ENCODE measurements around the gene SNX30. TPM values are rescaled to one million over a fixed set of nuclear protein-coding genes. Genes with fewer than 3 reads are reported as not detected.
A peak's percentile ranks its signal among the peaks of the same experiment; 100 is the strongest.
"Not testable (repeated sequence)": the region's sequence is repeated elsewhere in the genome, so short reads cannot be mapped to it uniquely, and the experiment has no call there.

The SNX30 gene
- 1.9 and 2.1 TPM in 2 replicates for total RNA-seq

DNA sequence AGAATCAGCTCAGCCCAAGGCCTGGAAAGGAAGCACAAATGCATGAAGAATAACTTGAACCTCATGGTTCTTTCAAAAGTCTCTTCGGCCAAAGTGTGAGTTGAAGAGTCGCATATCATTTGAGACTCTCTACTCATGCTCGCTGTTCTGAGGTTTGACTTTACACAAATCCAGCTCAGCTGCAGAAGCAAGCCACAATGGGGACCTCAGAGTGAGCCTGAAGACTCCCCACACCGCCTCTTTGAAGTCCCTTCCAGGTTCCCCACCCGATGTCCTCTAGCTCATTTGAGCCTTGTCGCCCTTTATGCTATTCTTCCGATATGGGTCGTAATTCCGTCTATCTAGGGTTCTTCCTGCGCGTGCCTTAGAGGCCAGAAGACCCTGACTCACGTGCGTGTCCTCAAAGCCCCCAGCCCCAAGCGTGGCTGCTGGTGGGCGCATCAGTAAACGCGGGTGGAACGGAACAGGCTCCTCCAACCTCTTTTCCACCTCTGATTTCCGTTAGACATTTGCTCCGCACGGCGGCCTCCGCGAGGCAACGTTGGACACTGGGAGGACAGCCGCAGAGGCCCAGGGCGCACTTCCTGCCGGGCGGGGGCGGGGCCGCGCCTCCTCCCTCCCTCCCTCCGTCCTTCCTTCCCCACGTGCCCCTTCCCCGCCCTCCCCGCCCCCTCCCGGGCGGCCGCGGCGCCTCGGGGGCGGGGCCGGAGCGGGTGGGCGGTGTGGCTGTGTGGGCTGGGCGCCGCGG lies at the start of gene SNX30:
SNX30 (plus strand) TSS at position 745 of the 748 bp plus-strand sequence. CDS start 242 bp downstream, outside the sequence.
- Mint-ChIP-seq H3K36me3 (ENCODE audit: low read depth) (peaks cover 10% of the 10 kb centered on the region), H3K4me3 (peak within 1 kb of the TSS; percentile 86), H3K4me1 (ENCODE audit: low read depth) (peaks cover 66% of the 10 kb centered on the region)

DNA sequence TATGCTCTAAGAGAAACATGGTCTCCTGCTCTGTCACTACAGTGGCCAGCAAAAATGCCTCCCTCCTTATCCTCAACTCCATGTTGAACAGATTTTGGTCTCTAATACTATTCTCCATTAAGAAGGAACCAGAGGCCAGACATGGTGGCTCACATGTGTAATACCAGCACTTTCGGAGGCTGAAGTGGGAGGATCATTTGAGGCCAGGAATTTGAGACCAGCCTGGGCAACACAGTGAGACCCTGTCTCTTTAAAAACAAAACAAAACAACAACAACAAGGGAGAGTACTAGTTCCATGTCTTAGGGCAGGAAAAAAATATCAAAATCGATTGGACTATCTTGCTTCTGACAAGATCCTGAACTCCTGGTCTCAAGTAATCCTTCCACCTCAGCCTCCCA lies 47.3 kb upstream of the SNX30 start:
- intact Hi-C loops (cut with micrococcal nuclease): no loop called here
- no peaks in the 10 kb centered on the region for H3K9me3 Mint-ChIP-seq
- no peak overlapping the region for H3K4me3 Mint-ChIP-seq
- H3K36me3 Mint-ChIP-seq (ENCODE audit: low read depth): peaks cover 22% of the 10 kb centered on the region
- H3K4me1 Mint-ChIP-seq (ENCODE audit: low read depth): peaks cover 24% of the 10 kb centered on the region
- no peaks in the 10 kb centered on the region for H3K27me3 Mint-ChIP-seq (ENCODE audit: insufficient read depth)
- no peak for DNase-seq (ENCODE audit: low spot score)
- no peak overlapping the region for H3K27ac Mint-ChIP-seq

More for the DNA sequence above, at the start of gene SNX30:
- H3K27me3 Mint-ChIP-seq (ENCODE audit: insufficient read depth): peaks cover 5% of the 10 kb centered on the region
- intact Hi-C loops (cut with micrococcal nuclease): loop anchor here (1.0 to 5.0 kb wide), 8 partner anchors 32 to 833 kb away; partner anchors contain the start of genes INIP and KIAA1958
- no peaks in the 10 kb centered on the region for H3K9me3 Mint-ChIP-seq
- H3K27ac Mint-ChIP-seq: peak within 1 kb of the TSS; percentile 88
- DNase-seq (ENCODE audit: low spot score): peak; percentile 78

DNA sequence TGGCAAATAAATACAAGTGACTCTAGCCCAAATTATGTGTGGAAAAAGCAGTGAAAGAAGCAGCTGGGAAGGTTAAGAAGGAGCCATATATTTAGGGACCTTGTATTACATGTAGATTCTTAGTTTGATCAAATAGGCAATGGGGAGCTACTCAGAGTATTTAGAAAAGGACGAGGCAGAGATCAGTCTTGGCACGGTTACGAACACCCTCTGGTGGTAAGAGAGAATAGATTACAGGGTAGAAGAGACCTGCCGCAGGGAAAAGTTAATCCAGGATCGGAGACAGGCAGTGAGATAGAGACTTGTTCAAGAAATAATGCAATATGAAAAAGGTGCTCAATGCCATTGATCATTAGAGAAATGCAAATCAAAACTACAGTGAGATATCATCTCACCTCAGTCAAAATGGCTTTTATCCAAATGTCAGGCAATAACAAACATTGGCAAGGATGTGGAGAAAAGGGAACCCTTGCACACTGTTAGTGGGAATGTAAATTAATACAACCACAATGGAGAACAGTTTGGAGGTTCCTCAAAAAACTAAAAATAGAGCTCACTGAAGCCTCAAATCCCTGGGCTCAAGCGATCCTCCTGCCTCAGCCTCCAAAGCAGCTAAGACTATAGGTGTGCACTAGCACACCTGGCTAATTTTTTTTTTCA lies 44.7 kb upstream of the SNX30 start:
- H3K27me3 Mint-ChIP-seq (ENCODE audit: insufficient read depth): no peaks in the 10 kb centered on the region
- intact Hi-C loops (cut with micrococcal nuclease): no loop called here
- peak overlapping the region; percentile 5 for H3K27ac Mint-ChIP-seq
- peaks cover 18% of the 10 kb centered on the region for H3K36me3 Mint-ChIP-seq (ENCODE audit: low read depth)
- H3K9me3 Mint-ChIP-seq: no peaks in the 10 kb centered on the region
- no peak overlapping the region for H3K4me3 Mint-ChIP-seq
- H3K4me1 Mint-ChIP-seq (ENCODE audit: low read depth): peaks cover 12% of the 10 kb centered on the region
- no peak for DNase-seq (ENCODE audit: low spot score)

GRCh38 chr9:112711050-112711689 lies 39.4 kb upstream of the SNX30 start:
- no peak for DNase-seq (ENCODE audit: low spot score)
- intact Hi-C loops (cut with micrococcal nuclease): loop anchor here (10.0 kb wide), 1 partner anchor 514 kb away; the partner anchor contains the start of genes FKBP15 and SLC31A1
- no peaks in the 10 kb centered on the region for H3K27me3 Mint-ChIP-seq (ENCODE audit: insufficient read depth)
- H3K27ac Mint-ChIP-seq: no peak overlapping the region
- peaks cover 22% of the 10 kb centered on the region for H3K36me3 Mint-ChIP-seq (ENCODE audit: low read depth)
- no peak overlapping the region for H3K4me3 Mint-ChIP-seq
- peaks cover 30% of the 10 kb centered on the region for H3K4me1 Mint-ChIP-seq (ENCODE audit: low read depth)
- H3K9me3 Mint-ChIP-seq: no peaks in the 10 kb centered on the region

DNA sequence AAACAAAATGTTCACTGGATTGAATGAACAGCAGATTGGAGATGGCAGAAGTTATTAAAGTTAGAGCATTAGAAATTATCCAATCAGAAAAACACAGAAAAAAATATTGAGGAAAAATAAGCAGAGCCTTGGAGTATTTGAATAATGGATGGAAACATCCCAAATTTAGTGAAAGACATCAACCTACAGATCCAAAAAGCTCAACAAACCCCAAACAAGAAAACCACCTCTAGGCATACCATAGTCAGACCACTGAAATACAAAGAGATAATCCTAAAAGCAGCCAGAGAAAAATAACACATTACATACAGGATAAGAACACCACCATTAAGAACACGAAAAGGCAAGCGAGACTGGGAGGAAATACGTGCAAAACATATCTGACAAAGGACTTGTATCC lies 37.9 kb upstream of the SNX30 start:
- no peaks in the 10 kb centered on the region for H3K9me3 Mint-ChIP-seq
- DNase-seq (ENCODE audit: low spot score): no peak
- no peak overlapping the region for H3K27ac Mint-ChIP-seq
- intact Hi-C loops (cut with micrococcal nuclease): loop anchor here (10.0 kb wide), 1 partner anchor 512 kb away; the partner anchor contains the start of genes FKBP15 and SLC31A1
- peaks cover 37% of the 10 kb centered on the region for H3K4me1 Mint-ChIP-seq (ENCODE audit: low read depth)
- H3K4me3 Mint-ChIP-seq: no peak overlapping the region
- no peaks in the 10 kb centered on the region for H3K27me3 Mint-ChIP-seq (ENCODE audit: insufficient read depth)
- H3K36me3 Mint-ChIP-seq (ENCODE audit: low read depth): peaks cover 20% of the 10 kb centered on the region

- Mint-ChIP-seq H3K36me3 (ENCODE audit: low read depth) (peaks cover 3% of the 10 kb centered on the region), H3K4me1 (ENCODE audit: low read depth) (peaks cover 35% of the 10 kb centered on the region), H3K9me3 (no peaks in the 10 kb centered on the region), H3K27ac (peak within 1 kb of the TSS; percentile 100), H3K27me3 (ENCODE audit: insufficient read depth) (no peaks in the 10 kb centered on the region), H3K4me3 (peak within 1 kb of the TSS; percentile 99)
- peak; percentile 98 for DNase-seq (ENCODE audit: low spot score)
- intact Hi-C loops (cut with micrococcal nuclease): loop anchor here (1.0 to 10.0 kb wide), 15 partner anchors 10 to 1233 kb away; partner anchors contain the start of genes ALAD, ECPAS, FKBP15 and PTBP3
Measured at GRCh38 chr9:112717661-112718331, 32.8 kb upstream of the SNX30 start, which contains the start of gene INIP. Gene INIP (minus strand): TSS chr9:112718117. CDS start chr9:112716485, 1,632 bp downstream.

- Mint-ChIP-seq H3K27ac (no peak overlapping the region), H3K9me3 (no peaks in the 10 kb centered on the region), H3K36me3 (ENCODE audit: low read depth) (no peaks in the 10 kb centered on the region), H3K27me3 (ENCODE audit: insufficient read depth) (no peaks in the 10 kb centered on the region), H3K4me1 (ENCODE audit: low read depth) (peaks cover 26% of the 10 kb centered on the region), H3K4me3 (no peak overlapping the region)
- intact Hi-C loops (cut with micrococcal nuclease): loop anchor here (2.0 to 10.0 kb wide), 8 partner anchors 172 to 1234 kb away; partner anchors contain the start of genes ALAD, ECPAS, FKBP15 and SLC31A1
- no peak for DNase-seq (ENCODE audit: low spot score)
Measured at GRCh38 chr9:112719241-112719691, 31.3 kb upstream of the SNX30 start.

- intact Hi-C loops (cut with micrococcal nuclease): loop anchor here (2.0 to 10.0 kb wide), 8 partner anchors 172 to 1235 kb away; partner anchors contain the start of genes ALAD, ECPAS, FKBP15 and SLC31A1
- no peak for DNase-seq (ENCODE audit: low spot score)
- H3K27ac Mint-ChIP-seq: no peak overlapping the region
Measured at GRCh38 chr9:112719696-112720095, 30.9 kb upstream of the SNX30 start.

GRCh38 chr9:112720113-112720780 lies 30.3 kb upstream of the SNX30 start:
- Mint-ChIP-seq H3K4me1 (ENCODE audit: low read depth) (peaks cover 25% of the 10 kb centered on the region), H3K27ac (no peak overlapping the region)
- intact Hi-C loops (cut with micrococcal nuclease): no loop called here

More at GRCh38 chr9:112719696-112720095, 30.9 kb upstream of the SNX30 start:
- Mint-ChIP-seq H3K4me3 (no peak overlapping the region), H3K9me3 (no peaks in the 10 kb centered on the region), H3K36me3 (ENCODE audit: low read depth) (no peaks in the 10 kb centered on the region), H3K4me1 (ENCODE audit: low read depth) (peaks cover 25% of the 10 kb centered on the region), H3K27me3 (ENCODE audit: insufficient read depth) (no peaks in the 10 kb centered on the region)

DNA sequence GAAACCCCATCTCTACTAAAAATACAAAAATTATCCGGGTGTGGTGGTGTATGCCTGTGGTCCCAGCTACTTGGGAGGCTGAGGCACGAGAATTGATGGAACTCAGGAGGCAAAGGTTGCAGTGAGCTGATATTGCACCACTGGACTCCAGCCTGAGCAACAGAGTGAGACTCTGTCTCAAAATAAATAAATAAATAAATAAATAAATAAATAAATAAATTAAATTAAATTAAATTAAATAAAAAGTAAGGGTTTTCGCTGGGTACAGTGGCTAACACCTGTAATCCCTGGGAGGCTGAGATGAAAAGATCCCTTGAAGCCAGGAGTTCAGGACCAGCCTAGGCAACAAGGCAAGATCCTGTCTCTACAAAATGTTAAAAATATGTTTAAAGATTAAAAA lies 27.8 kb upstream of the SNX30 start:
- H3K27ac Mint-ChIP-seq; DNase-seq (ENCODE audit: low spot score); intact Hi-C loops (cut with micrococcal nuclease); H3K9me3 Mint-ChIP-seq; H3K36me3 Mint-ChIP-seq (ENCODE audit: low read depth); H3K27me3 Mint-ChIP-seq (ENCODE audit: insufficient read depth); H3K4me3 Mint-ChIP-seq: not testable (repeated sequence)
- peaks cover 11% of the 10 kb centered on the region for H3K4me1 Mint-ChIP-seq (ENCODE audit: low read depth)

More at GRCh38 chr9:112720113-112720780, 30.3 kb upstream of the SNX30 start:
- no peak for DNase-seq (ENCODE audit: low spot score)
- Mint-ChIP-seq H3K36me3 (ENCODE audit: low read depth) (no peaks in the 10 kb centered on the region), H3K27me3 (ENCODE audit: insufficient read depth) (no peaks in the 10 kb centered on the region), H3K9me3 (no peaks in the 10 kb centered on the region), H3K4me3 (no peak overlapping the region)

- no peak overlapping the region for H3K4me3 Mint-ChIP-seq
- no peak overlapping the region for H3K27ac Mint-ChIP-seq
- H3K36me3 Mint-ChIP-seq (ENCODE audit: low read depth): no peaks in the 10 kb centered on the region
- DNase-seq (ENCODE audit: low spot score): no peak
- H3K4me1 Mint-ChIP-seq (ENCODE audit: low read depth): no peaks in the 10 kb centered on the region
- H3K9me3 Mint-ChIP-seq: no peaks in the 10 kb centered on the region
- H3K27me3 Mint-ChIP-seq (ENCODE audit: insufficient read depth): no peaks in the 10 kb centered on the region
- intact Hi-C loops (cut with micrococcal nuclease): no loop called here
Measured at GRCh38 chr9:112725961-112726360, 24.6 kb upstream of the SNX30 start.

All from activated T-helper 1 cell treated with anti-CD3 and anti-CD28 coated beads, Interleukin-12 subunit alpha, Interleukin-12 subunit beta, Interleukin-2, Interleukin-4 antibody, amounts not matched to agents 30 ng/mL and 10 ng/mL and 1 ng/mL, durations not matched to agents 14 hours and 24 hours and 36 hours (primary cell).